ENCODE measurements around the gene FABP7. TPM values are rescaled to one million over a fixed set of nuclear protein-coding genes. Genes with fewer than 3 reads are reported as not detected.

The FABP7 gene
- total RNA-seq, 1 experiment from 2014 or later = not detected

GRCh38 chr6:122798099-122798641 is 18.7 kb downstream of the FABP7 start:
- DNase-seq (ENCODE audit: low read depth) = peak; percentile 92

- no peak for DNase-seq (ENCODE audit: low read depth)
Measured at GRCh38 chr6:122799140-122799745, 19.7 kb downstream of the FABP7 start.

- peak; percentile 59 for DNase-seq (ENCODE audit: low read depth)
Measured at GRCh38 chr6:122799916-122800686, 20.6 kb downstream of the FABP7 start.

- DNase-seq (ENCODE audit: low read depth) = no peak
Measured at GRCh38 chr6:122800906-122801305, 21.4 kb downstream of the FABP7 start.

- no peak for DNase-seq (ENCODE audit: low read depth)
Measured at GRCh38 chr6:122801397-122801796, 21.9 kb downstream of the FABP7 start.

GRCh38 chr6:122803171-122803661 is 23.7 kb downstream of the FABP7 start:
- DNase-seq (ENCODE audit: low read depth) = no peak

- no peak for DNase-seq (ENCODE audit: low read depth)
Measured at GRCh38 chr6:122804962-122805485, 25.5 kb downstream of the FABP7 start.

- DNase-seq (ENCODE audit: low read depth) = no peak
Measured at GRCh38 chr6:122806291-122806690, 26.8 kb downstream of the FABP7 start.

- DNase-seq (ENCODE audit: low read depth) = no peak
Measured at GRCh38 chr6:122808121-122808885, 28.8 kb downstream of the FABP7 start.

- no peak for DNase-seq (ENCODE audit: low read depth)
Measured at GRCh38 chr6:122809001-122809400, 29.5 kb downstream of the FABP7 start.

GRCh38 chr6:122809691-122810090 is 30.2 kb downstream of the FABP7 start:
- no peak for DNase-seq (ENCODE audit: low read depth)

- no peak for DNase-seq (ENCODE audit: low read depth)
Measured at GRCh38 chr6:122810189-122810588, 30.7 kb downstream of the FABP7 start.

- DNase-seq (ENCODE audit: low read depth) = no peak
Measured at GRCh38 chr6:122817358-122817757, 37.8 kb downstream of the FABP7 start.

- no peak for DNase-seq (ENCODE audit: low read depth)
Measured at GRCh38 chr6:122817766-122818165, 38.2 kb downstream of the FABP7 start.

GRCh38 chr6:122818866-122819265 is 39.4 kb downstream of the FABP7 start:
- DNase-seq (ENCODE audit: low read depth) = no peak

GRCh38 chr6:122821095-122821494 is 41.6 kb downstream of the FABP7 start:
- no peak for DNase-seq (ENCODE audit: low read depth)

- DNase-seq (ENCODE audit: low read depth) = no peak
Measured at GRCh38 chr6:122825163-122825562, 45.6 kb downstream of the FABP7 start.

GRCh38 chr6:122829456-122829855 is 49.9 kb downstream of the FABP7 start:
- no peak for DNase-seq (ENCODE audit: low read depth)

- DNase-seq (ENCODE audit: low read depth) = no peak
Measured at GRCh38 chr6:122831511-122831910, 52.0 kb downstream of the FABP7 start.

GRCh38 chr6:122832459-122832858 is 52.9 kb downstream of the FABP7 start:
- DNase-seq (ENCODE audit: low read depth) = no peak

GRCh38 chr6:122833021-122833491 is 53.5 kb downstream of the FABP7 start:
- no peak for DNase-seq (ENCODE audit: low read depth)
